ENCODE measurements around the gene CLOCK. TPM values are rescaled to one million over a fixed set of nuclear protein-coding genes. Genes with fewer than 3 reads are reported as not detected.
"Not testable (repeated sequence)": the region's sequence is repeated elsewhere in the genome, so short reads cannot be mapped to it uniquely, and the experiment has no call there.

Gene CLOCK
- polyA plus RNA-seq (2013, experiment 1 of 2; ENCODE audit: insufficient read length), result 17.7 TPM
- polyA plus RNA-seq (2013, experiment 2 of 2; ENCODE audit: insufficient read length), result 17.4 TPM

- DNase-seq, result peak; percentile 89
Observed at GRCh38 chr4:55546756-55547465, at the start of gene CLOCK. TSS of gene CLOCK (minus strand) at chr4:55546909. CDS start at chr4:55482785, 64,124 bp downstream.

- DNase-seq, result no peak
Observed at GRCh38 chr4:55592014-55592413, 45.3 kb upstream of the CLOCK start, which contains the start of gene PDCL2. TSS of gene PDCL2 (minus strand) at chr4:55592245. CDS start at chr4:55592109, 136 bp downstream.

GRCh38 chr4:55588160-55588559, 41.5 kb upstream of the CLOCK start:
- no peak for DNase-seq

- DNase-seq, result not testable (repeated sequence)
Observed at GRCh38 chr4:55582773-55583172, 36.1 kb upstream of the CLOCK start.

GRCh38 chr4:55578341-55579010, 31.8 kb upstream of the CLOCK start:
- no peak for DNase-seq

- no peak for DNase-seq
Observed at GRCh38 chr4:55575513-55575912, 28.8 kb upstream of the CLOCK start.

- DNase-seq, result no peak
Observed at GRCh38 chr4:55574252-55574651, 27.5 kb upstream of the CLOCK start.

GRCh38 chr4:55571806-55572205, 25.1 kb upstream of the CLOCK start:
- no peak for DNase-seq

GRCh38 chr4:55568905-55569504, 22.3 kb upstream of the CLOCK start:
- DNase-seq, result no peak

GRCh38 chr4:55561889-55562288, 15.2 kb upstream of the CLOCK start:
- no peak for DNase-seq

GRCh38 chr4:55560096-55560495, 13.4 kb upstream of the CLOCK start:
- no peak for DNase-seq

GRCh38 chr4:55554453-55555030, 7.8 kb upstream of the CLOCK start:
- DNase-seq, result peak; percentile 66

GRCh38 chr4:55553441-55554201, 6.9 kb upstream of the CLOCK start:
- peak; percentile 48 for DNase-seq

- DNase-seq, result not testable (repeated sequence)
Observed at GRCh38 chr4:55551964-55552363, 5.3 kb upstream of the CLOCK start.

GRCh38 chr4:55549888-55550287, 3.2 kb upstream of the CLOCK start:
- DNase-seq, result peak; percentile 89

GRCh38 chr4:55547918-55548317, 1.2 kb upstream of the CLOCK start:
- DNase-seq, result no peak

- peak; percentile 70 for DNase-seq
Observed at GRCh38 chr4:55547466-55547770, 709 bp upstream of the CLOCK start.

GRCh38 chr4:55546506-55546755, 278 bp downstream of the CLOCK start:
- no peak for DNase-seq

GRCh38 chr4:55545641-55546505, 836 bp downstream of the CLOCK start:
- peak; percentile 72 for DNase-seq

GRCh38 chr4:55545151-55545550, 1.6 kb downstream of the CLOCK start:
- no peak for DNase-seq

GRCh38 chr4:55543858-55544257, 2.9 kb downstream of the CLOCK start:
- peak; percentile 49 for DNase-seq

- DNase-seq, result no peak
Observed at GRCh38 chr4:55540271-55540670, 6.4 kb downstream of the CLOCK start.

Data from fibroblast of skin of back (primary cell).